Smooth muscle cell of the brain vasculature (primary cell): ENCODE data around the gene MARF1.
"Not testable (repeated sequence)": the region's sequence is repeated elsewhere in the genome, so short reads cannot be mapped to it uniquely, and the experiment has no call there.

Experiments used
- DNase-seq: peaks from one replicate; pipeline ENCODE4 v3.0.0-alpha.2; 2012; ENCODE audit warnings: low read depth, low spot score

MARF1 gene

DNA sequence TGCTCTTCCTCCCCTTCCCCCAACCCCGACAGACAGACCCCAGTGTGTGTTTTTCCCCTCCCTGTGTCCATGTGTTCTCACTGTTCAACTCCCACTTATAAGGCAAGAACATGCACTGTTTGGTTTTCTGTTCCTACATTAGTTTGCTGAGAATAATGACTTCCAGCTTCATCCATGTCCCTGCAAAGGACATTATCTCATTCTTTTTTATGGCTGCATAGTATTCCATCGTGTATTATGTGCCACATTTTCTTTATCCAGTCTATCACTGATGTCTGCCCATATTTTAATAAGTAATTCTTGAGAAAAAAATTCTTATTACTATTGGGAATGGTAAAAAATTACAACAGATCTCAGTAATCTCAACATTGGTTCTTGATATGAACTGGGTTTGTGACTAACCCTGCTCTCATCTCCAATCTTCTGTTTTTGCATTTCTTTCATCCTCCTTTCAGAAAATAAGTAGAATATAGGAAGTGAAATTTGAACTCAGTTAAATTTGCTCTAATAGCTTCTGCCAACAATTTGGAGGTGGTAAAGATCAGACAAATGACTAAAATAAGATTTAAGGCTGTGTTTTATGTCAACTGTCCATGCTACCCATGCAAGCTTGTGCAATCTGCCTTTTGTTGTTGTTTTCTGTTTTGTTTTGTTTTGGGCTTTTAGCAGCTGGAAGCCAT is 11.1 kb downstream of the MARF1 start:
- no peak for DNase-seq

DNA sequence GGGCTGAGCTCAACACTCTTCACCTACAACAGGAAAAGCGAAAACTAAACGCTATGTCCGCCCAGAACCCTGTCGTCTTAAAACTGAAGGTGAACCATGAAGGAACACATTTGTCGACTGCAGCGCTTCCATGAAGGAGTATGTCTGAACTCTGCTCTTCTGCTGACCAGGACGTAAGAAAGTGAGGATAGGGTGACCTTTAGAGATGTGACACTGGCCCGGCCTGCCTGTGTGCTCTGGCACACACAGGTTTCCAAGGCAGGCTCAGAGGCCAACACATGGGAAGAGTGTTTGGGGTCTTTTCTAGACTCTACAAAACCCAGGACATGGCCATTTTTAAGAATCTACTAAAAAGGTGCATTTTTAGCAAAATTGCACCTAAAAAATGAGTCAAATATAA is 21.1 kb downstream of the MARF1 start:
- DNase-seq, result no peak

DNA sequence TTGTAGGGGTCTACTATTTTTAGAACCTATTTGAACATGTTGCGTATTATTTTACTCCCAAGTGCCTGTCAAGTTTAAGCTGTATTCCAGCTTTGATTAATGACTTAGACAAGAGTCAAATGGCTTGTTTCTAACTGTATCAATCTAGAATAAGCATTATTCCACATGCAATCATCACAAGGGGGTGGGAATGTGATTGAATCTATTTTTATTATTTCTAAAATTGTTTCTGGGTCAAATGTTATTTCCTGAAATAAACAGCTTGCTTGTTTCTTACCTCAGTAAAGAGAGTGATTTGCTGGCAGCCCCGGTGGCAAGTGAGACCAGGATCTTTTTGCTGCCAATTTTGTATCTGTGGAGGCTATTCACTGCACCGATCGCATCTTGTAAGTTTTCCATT is 21.5 kb downstream of the MARF1 start:
- DNase-seq, result no peak

GRCh38 chr16:15620611-15621195 is 22.3 kb downstream of the MARF1 start:
- no peak for DNase-seq

DNA sequence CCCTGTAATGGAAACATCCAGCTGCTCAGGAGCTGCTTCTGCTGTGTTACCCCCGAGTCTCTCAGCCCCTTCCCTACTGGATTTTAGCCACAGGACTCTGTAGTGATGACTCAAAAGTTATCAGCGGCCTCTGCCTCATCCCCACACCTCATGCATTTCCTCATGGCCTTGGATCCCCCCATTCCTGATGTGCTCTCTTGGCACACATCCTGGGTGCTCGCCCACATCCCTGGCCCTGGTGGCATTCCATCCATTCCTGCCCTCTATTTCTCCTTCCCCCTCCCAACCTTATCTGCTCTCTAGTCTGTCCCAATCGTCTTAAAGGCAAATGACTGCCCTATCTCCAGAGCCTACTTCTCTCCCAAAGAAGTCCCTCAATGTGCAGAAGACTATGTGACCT is 24.6 kb downstream of the MARF1 start:
- no peak for DNase-seq

- DNase-seq, result no peak
These were observed 25.1 kb downstream of the MARF1 start for GRCh38 chr16:15617901-15618300.

DNA sequence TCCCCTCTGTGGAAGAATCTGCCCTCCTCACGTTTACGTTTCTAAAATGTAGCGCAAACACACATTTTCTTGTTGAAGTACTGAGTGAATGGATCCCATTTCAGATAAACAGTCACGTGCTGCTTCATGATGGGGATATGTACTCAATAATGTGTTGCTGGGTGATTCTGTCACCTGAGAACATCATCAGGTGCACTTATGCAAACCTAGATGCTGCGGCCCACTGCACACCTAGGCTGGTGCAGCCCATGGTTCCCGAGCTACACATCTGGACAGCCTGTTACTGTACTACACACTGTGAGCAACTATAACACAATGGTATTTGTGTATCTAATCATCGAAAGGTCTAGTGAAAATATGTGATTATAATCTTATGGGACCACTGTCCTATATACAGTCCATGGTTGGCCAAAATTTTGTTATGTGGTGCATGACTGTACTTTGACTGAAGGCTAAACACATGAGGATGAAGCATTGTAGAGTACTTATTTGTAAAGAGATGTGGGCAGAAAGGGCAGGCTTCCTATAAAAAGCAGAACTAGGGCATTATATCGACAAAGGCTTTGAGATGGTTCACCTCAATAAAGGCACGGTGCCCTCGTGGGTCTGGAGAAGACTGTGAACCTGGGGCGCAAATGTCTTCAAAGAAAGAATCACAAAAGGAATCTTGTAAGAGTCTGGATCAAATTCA is 26.3 kb downstream of the MARF1 start:
- DNase-seq, result no peak

- DNase-seq, result no peak
These were observed 26.9 kb downstream of the MARF1 start for GRCh38 chr16:15616012-15616411.

DNA sequence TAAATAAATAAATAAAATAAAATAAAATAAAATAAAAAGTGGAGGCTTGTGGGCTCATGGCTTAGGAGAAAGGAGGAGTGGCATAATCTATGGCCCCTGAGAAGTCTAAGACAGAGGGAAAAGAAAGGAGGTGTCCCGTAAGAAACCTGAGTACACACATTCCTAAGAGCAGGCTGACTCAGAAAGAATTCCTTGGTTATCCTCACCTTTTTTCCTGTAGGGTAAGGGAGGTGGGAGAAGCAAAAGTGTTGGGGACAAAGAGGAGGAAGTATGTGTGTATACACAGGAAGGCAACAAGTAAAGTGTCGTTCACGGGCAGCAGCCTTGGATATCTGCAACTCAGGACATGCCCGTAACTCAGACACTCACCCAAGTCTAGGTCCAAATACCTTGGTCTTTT is 29.3 kb downstream of the MARF1 start:
- no peak for DNase-seq

DNA sequence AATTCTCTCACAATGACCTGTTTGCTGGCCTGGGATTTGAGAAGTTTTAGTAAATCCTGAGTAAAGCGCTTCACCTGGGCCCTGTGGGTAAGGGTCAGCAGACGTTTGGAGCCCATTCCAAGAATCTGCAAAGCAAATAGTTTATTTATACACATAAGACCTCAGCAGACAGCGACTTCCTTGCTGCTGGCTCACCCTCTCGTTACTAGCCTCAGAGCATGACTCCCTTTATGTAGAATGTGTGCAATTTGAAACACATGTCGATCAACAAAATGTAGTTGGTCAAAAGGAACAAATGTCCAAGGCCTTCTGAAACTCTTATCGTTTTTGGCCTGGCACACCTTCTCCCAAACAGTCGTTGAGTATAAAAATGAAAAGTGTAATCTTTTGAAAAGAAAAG is 31.3 kb downstream of the MARF1 start:
- DNase-seq, result no peak

- no peak for DNase-seq
These were observed 32.5 kb downstream of the MARF1 start for GRCh38 chr16:15610369-15610871.

DNA sequence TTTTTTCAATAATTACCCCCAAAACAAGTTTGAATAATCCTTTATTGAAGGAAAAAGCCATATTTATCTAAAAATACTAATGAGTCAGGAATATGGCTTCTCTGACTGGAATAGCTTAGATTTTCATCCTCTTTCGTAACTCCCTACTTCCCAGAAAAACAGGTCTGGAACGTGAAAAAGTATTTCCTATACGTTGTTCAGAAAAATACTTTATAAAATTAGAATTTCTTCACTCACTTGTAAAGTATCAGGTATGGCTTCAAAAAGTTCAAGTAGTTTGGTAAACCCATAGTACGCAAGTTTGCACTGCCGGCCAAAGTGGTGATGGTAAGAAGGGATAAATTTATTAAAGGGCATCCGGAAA is 33.7 kb downstream of the MARF1 start:
- DNase-seq, result no peak

- DNase-seq, result no peak
These were observed 34.3 kb downstream of the MARF1 start for GRCh38 chr16:15608398-15609285.

DNA sequence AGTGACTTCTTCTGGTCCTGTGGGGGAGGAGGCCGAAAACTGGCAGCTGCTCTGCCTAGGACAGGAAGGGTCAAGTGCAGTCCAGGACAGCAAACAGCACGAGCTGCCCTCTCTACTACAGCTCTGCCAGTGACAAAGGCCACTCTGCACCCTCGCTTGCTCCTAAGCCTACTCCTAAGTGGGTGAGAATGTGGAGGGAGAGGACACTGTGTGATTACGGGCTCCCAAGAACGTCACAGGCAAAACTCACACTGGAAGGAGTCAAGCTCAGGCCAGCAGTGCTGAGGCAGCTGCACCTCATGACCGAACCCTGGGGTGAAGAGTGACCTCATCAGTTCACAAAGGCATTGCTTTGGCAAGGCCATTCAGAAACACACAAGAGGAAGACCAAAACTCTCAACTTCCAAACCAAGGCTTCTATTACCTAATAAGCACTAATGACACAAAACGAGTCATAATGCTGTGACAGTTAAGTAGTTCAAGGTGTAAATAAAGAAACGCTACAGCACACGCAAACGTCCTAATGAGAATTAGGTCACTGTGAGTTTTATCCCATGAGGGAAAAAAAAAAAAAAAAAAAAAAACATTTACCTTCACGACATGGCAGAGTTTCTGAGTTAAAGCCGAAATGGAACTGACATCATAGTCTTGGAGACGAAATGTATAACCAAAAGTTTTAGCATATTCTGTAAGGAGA is 35.1 kb downstream of the MARF1 start:
- peak; percentile 61 for DNase-seq

- not testable (repeated sequence) for DNase-seq
These were observed 35.7 kb downstream of the MARF1 start for GRCh38 chr16:15607221-15607699.

- DNase-seq, result no peak
These were observed 36.3 kb downstream of the MARF1 start for GRCh38 chr16:15606518-15607220.

- DNase-seq, result no peak
These were observed 37.0 kb downstream of the MARF1 start for GRCh38 chr16:15605839-15606517.

DNA sequence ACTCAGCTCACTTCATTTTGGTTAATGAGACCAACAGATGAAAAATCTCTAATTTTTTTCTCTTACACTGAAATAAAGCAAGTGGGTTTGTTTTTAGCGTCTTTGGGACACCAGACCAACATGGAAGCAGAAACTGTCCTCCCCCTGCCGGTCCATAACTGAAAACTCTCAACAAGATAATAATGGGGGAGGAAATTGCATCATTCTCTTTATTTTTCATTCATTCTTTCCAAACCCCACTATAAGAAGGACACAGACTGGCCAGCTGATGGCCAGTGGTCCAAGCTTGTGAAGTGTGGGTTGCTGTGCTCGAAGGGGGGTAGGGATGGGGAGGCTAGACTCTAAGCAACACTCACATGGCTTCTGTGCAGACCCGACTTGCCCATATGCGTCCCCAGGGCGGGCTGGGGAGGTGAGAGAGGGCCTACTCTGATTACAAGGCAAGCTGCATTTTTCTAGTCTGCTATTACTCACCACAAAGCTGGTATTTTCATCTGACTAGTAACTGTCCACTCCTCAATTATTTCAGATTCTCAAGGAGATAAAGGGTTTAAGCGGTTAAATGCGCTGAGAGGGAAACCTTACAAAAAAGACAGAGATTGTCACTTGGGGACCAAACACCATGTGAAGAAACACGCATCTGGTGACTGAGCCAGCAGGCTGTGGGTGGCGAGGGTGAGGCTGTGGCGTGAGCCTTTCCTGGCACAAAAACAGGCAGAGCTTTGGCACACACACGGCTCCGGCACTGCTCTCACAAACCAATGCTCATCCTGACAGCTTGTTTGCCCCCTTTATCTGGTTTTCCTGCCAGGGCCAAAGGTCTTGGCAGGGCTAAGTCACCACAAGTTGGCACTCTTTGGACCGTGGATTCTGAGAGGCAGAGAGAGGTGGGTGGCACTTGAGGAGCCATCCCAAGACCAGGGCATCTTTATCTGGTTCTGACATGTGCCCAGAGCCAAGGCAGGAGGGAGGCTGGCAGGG is 38.2 kb downstream of the MARF1 start:
- no peak for DNase-seq
